NCI-H1417 treated with DMSO at 0.1 percent for 48 hours (cell line): ENCODE data around the gene IRAK1.
"Not testable (repeated sequence)": the region's sequence is repeated elsewhere in the genome, so short reads cannot be mapped to it uniquely, and the experiment has no call there.

ENCODE experiments used
- DNase-seq: peaks from one replicate; lab custom pipeline; 2025; lab: John Stamatoyannopoulos, UW

Gene IRAK1

GRCh38 chrX:153995504-153995903 lies 24.2 kb downstream of the IRAK1 start:
- no peak for DNase-seq

GRCh38 chrX:153994398-153994797 lies 25.3 kb downstream of the IRAK1 start:
- not testable (repeated sequence) for DNase-seq

GRCh38 chrX:153993978-153994377 lies 25.7 kb downstream of the IRAK1 start:
- DNase-seq: no peak

GRCh38 chrX:153993079-153993478 lies 26.6 kb downstream of the IRAK1 start:
- DNase-seq: no peak

- DNase-seq: no peak
These were observed 27.5 kb downstream of the IRAK1 start for GRCh38 chrX:153992180-153992579.

GRCh38 chrX:153991013-153991580 lies 28.6 kb downstream of the IRAK1 start:
- DNase-seq: no peak

GRCh38 chrX:153989973-153990655 lies 29.6 kb downstream of the IRAK1 start:
- DNase-seq: no peak

DNA sequence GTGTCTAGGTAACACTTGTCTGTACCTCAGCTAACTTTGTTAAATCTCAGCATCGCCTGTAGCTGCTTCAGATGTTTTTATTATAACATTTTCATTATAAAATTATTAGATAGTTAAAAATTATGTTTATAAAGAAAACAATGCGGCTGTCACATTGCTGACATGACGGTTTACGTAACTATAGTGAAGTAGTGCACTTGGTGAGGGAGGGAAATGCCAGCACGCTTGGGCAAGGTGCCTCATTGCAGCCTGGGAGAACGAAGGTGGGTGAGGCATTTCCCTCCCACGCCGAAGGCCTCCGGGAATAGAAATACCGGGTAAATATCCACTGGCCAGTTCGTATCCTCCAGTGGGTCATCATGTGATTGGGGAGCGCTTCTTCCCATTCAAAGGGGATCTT lies 31.2 kb downstream of the IRAK1 start:
- DNase-seq: no peak

DNA sequence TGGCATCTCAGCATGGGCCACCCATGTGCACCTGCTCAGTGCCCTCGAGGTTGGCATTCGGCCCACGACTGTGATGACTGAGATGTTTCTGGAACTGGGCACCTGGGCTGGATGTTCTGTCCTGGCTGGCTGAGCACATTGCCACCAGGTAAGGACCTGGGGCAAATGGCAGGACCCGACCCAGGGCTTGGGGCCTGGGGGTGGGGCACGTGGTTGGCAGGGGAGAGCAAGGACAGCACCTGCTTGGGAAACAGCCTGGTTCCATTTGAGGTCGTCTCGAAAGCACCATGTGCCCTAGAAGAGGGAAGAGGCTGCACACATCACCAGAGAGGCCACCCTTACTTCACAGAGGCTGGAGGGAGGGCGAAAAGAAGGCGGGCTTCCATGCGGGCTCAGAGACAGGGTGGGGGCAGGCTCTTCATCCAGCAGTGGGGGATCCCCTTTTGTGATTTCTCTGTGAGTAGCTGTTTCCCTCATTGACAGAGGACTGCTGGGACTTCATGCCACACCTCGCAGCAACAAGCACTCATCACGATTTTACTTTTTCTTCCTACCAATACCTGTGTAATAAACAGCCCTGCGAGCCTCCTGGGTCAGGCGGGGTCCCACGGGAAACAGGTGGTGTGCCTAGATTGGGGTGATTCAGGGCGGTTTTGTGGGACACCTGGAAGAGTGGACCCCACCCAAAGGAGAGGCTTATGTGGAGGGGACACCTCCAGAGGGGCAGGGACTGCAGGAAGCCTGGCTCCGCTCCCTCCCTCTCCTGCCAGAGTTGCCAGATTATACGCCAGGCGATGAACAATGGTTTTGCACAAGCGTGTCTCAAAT lies 35.1 kb downstream of the IRAK1 start:
- DNase-seq: no peak

GRCh38 chrX:153983321-153983801 lies 36.3 kb downstream of the IRAK1 start:
- no peak for DNase-seq

GRCh38 chrX:153981771-153982533 lies 37.8 kb downstream of the IRAK1 start:
- DNase-seq: no peak

GRCh38 chrX:153981231-153981630 lies 38.5 kb downstream of the IRAK1 start:
- DNase-seq: no peak

DNA sequence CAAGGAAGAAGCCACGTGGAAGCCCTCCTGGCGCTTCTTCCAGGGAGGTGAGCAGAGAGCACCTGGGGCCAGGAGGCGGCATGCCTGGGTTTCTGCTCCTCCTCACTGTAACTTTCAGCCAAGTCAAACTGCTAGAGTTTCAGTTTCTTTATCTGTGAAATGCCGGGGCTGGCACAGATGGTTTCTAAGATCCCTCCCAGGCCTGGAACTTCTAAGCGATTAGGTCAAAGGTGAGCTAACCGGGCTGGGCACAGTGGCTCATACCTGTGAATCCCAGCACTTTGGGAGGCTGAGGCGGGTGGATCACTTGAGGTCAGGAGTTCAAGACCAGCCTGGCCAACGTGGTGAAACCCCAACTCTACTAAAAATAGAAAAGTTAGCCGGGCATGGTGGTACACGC lies 39.3 kb downstream of the IRAK1 start:
- not testable (repeated sequence) for DNase-seq

- DNase-seq: no peak
These were observed 44.9 kb downstream of the IRAK1 start for GRCh38 chrX:153974726-153975286.

GRCh38 chrX:153974003-153974725 lies 45.5 kb downstream of the IRAK1 start:
- DNase-seq: no peak

GRCh38 chrX:153973127-153974002 lies 46.3 kb downstream of the IRAK1 start:
- no peak for DNase-seq

DNA sequence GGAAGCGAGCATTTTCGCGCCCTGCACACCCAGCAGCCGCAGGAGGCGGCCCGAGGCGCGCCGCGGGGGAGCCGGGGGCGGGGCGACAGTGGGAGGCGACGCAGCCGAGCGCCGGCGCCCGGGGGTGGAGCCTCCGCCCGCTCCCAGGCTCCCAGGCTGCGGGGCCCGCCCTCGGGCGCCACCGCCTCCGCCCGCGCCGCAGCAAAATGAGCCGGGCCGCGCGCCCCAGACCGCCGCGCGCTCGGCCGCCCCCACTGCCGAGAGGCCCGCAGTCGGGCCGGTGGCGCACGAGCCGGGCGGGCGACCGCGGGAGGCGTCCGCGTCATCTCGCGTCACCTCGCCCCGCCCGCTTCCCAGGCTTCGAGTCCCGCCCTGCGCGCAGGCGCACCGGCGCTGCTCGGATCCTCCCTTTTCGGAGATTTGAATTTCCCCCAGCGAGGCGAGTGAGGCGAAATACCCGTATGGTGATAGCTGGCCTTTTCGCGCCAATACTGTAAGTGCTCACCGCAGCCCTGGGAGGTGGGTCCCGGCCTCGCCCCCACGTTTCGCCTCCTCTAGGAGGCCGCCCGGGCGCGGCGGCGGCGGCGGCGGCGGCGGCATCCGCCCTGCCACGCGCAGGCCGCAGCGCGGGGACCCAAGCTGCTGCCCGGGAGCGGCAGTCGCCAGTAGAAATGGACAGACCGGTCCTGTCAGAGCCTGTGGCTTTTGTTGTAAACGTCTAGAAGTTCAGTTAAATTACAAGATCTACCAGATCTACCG lies 47.2 kb downstream of the IRAK1 start, which contains the start of gene TMEM187:
Gene TMEM187, plus strand, starts transcription at position 387 of the 759 bp plus-strand sequence. CDS start 9,309 bp downstream, outside the sequence.
- peak; percentile 76 for DNase-seq

DNA sequence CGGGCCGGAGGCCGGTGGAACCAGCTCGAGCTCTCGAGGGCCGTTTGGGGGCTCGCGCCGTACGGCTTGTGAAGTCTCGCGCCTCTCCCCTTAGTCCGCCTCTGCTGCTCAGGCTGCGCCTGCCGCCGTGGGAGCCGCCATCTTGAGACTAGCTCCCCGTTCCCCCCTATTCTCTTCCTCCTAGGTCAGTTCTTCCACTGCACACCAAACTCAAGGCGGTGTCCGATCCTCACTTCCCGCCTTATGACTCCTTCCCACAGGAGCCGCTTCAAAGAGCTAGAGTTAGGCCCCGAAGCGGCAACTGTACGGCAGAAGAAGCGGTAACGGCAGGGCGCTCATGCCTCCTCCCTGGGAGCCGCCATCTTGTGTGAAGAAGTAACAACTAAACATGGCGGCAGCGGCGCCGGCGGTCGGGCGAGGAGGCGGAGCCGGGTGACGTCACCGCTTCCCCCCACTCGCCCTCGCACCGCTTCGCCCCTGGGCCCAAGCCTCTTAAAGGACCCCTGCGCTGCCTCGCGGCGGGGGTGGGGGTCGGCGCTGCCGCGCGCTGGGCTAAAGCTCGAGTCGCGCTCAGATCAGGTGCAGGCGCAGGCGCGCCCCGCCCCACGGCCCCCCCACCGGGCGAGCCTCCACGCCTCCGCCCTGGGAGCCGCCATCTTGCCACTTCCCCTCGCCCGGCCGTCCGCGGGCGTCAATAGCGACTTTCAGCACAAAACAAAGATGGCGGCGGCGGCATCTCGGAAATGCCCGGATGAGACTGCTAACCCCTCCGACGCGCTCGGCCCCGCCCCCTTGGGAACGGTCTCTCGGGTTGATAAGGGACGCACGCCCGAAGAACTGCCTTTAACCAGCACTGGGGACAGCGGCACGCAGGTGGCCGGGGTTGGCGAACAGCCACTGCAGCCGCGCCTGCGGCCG lies 48.0 kb downstream of the IRAK1 start, which contains the start of gene HCFC1:
Gene HCFC1, minus strand, starts transcription at position 369 of the 918 bp plus-strand sequence. CDS start 978 bp downstream, outside the sequence.
- peak; percentile 86 for DNase-seq
